C4-2B (cell line): ENCODE measurements around the gene TMEM101.

Experiments
- CTCF ChIP-seq: fragments of 450-650 bp; conservative IDR thresholded peaks from 2 replicates; pipeline ENCODE4 v1.5.1; 2017; ENCODE audit warnings: mild to moderate bottlenecking
- ZFX ChIP-seq: fragments of 450-650 bp; IDR thresholded peaks from 2 replicates; pipeline ENCODE4 v1.6.1; 2017

GRCh38 chr17:44024853-44025252 is 10.1 kb upstream of the TMEM101 start:
- TF ChIP-seq CTCF (no peak), ZFX (no peak)
